HG02840 (cell line): ENCODE data around the gene KRTAP4-11.
"Not testable (repeated sequence)": the region's sequence is repeated elsewhere in the genome, so short reads cannot be mapped to it uniquely, and the experiment has no call there.

Experiments
- ATAC-seq: cut with Tn5 transposase; IDR thresholded peaks from one replicate; pipeline ENCODE4 v1.9.1; 2021; ENCODE audit warnings: mild to moderate bottlenecking, moderate library complexity, moderate number of reproducible peaks; ENCODE audit not compliant: unreplicated experiment, low FRiP score

The KRTAP4-11 gene

GRCh38 chr17:41117846-41118386, at the start of gene KRTAP4-11:
Gene KRTAP4-11, minus strand, starts transcription at chr17:41118373. Its CDS starts 58 bp downstream, at chr17:41118315.
- not testable (repeated sequence) for ATAC-seq

- ATAC-seq, result no peak
Observed at GRCh38 chr17:41167561-41167960, 49.4 kb upstream of the KRTAP4-11 start.

- ATAC-seq, result no peak
Observed at GRCh38 chr17:41163828-41164227, 45.7 kb upstream of the KRTAP4-11 start.

- ATAC-seq, result no peak
Observed at GRCh38 chr17:41160648-41161047, 42.5 kb upstream of the KRTAP4-11 start, which contains the start of gene KRTAP4-4. Gene KRTAP4-4, minus strand, starts transcription at chr17:41160748. Its CDS starts 57 bp downstream, at chr17:41160691.

- not testable (repeated sequence) for ATAC-seq
Observed at GRCh38 chr17:41160190-41160589, 42.0 kb upstream of the KRTAP4-11 start.

- no peak for ATAC-seq
Observed at GRCh38 chr17:41153856-41154255, 35.7 kb upstream of the KRTAP4-11 start.

- no peak for ATAC-seq
Observed at GRCh38 chr17:41151525-41151924, 33.4 kb upstream of the KRTAP4-11 start.

- ATAC-seq, result no peak
Observed at GRCh38 chr17:41150026-41150425, 31.9 kb upstream of the KRTAP4-11 start.

- ATAC-seq, result no peak
Observed at GRCh38 chr17:41149652-41149985, 31.4 kb upstream of the KRTAP4-11 start, which contains the start of gene KRTAP4-5. Gene KRTAP4-5, minus strand, starts transcription at chr17:41149825. Its CDS starts 58 bp downstream, at chr17:41149767.

GRCh38 chr17:41148971-41149651, 30.9 kb upstream of the KRTAP4-11 start:
- ATAC-seq, result not testable (repeated sequence)

GRCh38 chr17:41147531-41148204, 29.5 kb upstream of the KRTAP4-11 start:
- no peak for ATAC-seq

GRCh38 chr17:41145261-41145660, 27.1 kb upstream of the KRTAP4-11 start:
- no peak for ATAC-seq

GRCh38 chr17:41144846-41145245, 26.7 kb upstream of the KRTAP4-11 start:
- ATAC-seq, result no peak

- ATAC-seq, result no peak
Observed at GRCh38 chr17:41141361-41141760, 23.2 kb upstream of the KRTAP4-11 start.

GRCh38 chr17:41140360-41141131, 22.4 kb upstream of the KRTAP4-11 start, which contains the start of gene KRTAP4-6:
Gene KRTAP4-6, minus strand, starts transcription at chr17:41140544. Its CDS starts 57 bp downstream, at chr17:41140487.
- ATAC-seq, result no peak

GRCh38 chr17:41139865-41140264, 21.7 kb upstream of the KRTAP4-11 start:
- ATAC-seq, result not testable (repeated sequence)

- ATAC-seq, result no peak
Observed at GRCh38 chr17:41133880-41134735, 15.9 kb upstream of the KRTAP4-11 start.

- ATAC-seq, result no peak
Observed at GRCh38 chr17:41131979-41132378, 13.8 kb upstream of the KRTAP4-11 start.

- ATAC-seq, result no peak
Observed at GRCh38 chr17:41127371-41127770, 9.2 kb upstream of the KRTAP4-11 start.

- ATAC-seq, result no peak
Observed at GRCh38 chr17:41126412-41126811, 8.2 kb upstream of the KRTAP4-11 start.
